ENCODE measurements around the gene NANOG.
"Not testable (repeated sequence)": the region's sequence is repeated elsewhere in the genome, so short reads cannot be mapped to it uniquely, and the experiment has no call there.

The NANOG gene

DNA sequence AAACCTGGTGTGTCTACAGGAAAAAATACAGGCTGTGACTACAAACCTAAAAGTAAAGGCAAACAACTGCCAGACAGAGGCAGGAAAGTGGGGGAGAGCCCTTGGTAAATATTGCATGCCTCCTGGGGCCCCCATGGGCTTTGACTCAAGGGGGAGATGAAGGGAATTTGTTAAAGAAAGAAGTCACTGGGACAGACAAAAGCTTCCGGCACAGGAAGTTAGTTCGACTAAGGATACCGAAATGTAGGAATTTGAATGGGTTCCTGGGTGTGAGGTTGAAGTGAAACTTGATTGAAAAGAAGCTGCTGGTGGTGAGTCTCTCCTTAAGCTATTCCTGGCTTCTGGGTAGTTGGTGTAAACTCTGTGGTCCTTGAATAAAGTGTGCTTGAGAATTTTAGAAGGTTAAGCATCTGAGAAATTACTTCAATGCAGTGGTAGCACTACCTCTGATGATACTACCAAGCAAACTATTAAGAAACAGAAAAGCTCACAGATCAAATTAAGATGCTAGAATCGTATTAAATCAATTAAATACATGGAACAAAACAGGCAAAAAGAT is 9.6 kb downstream of the NANOG start:
- FAIRE-seq; DNase-seq (ENCODE audit: insufficient read length, low spot score): not testable (repeated sequence)

DNA sequence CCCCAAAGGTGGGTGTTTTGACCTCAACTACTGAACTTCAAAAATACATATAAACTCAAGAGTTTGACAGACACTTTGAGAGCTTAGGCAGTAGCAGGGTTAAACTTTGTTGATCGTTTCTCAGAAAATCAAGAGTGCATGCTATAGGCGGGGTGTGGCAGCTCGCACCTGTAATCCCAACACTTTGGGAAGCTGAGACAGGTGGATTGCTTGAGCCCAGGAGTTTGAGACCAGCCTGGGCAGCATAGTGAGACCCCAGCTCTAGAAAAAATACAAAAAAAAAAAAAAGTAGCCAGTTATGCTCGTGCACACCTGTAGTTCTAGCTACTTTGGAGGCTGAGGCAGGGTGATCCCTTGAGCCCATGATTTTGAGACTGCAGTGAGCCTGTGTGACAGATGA is 12.3 kb downstream of the NANOG start:
- DNase-seq (ENCODE audit: insufficient read length, low spot score) (no peak), FAIRE-seq (no peak)

DNA sequence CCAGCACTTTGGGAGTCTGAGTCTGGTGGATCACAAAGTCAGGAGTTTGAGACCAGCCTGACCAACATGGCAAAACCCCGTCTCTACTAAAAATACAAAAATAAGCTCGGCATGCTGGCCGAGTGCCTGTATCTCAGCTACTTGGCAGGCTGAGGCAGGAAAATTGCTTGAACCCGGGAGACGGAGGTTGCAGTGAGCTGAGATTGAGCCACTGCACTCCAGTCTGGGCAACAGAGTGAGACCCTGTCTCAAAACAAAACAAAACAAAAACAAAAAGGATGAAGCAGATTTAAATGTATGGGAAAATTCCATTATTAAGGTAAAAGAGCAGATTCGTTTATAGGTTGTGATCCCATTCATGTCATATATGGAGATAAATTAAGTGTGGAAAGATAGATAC is 17.1 kb downstream of the NANOG start:
- not testable (repeated sequence) for DNase-seq (ENCODE audit: insufficient read length, low spot score)

DNA sequence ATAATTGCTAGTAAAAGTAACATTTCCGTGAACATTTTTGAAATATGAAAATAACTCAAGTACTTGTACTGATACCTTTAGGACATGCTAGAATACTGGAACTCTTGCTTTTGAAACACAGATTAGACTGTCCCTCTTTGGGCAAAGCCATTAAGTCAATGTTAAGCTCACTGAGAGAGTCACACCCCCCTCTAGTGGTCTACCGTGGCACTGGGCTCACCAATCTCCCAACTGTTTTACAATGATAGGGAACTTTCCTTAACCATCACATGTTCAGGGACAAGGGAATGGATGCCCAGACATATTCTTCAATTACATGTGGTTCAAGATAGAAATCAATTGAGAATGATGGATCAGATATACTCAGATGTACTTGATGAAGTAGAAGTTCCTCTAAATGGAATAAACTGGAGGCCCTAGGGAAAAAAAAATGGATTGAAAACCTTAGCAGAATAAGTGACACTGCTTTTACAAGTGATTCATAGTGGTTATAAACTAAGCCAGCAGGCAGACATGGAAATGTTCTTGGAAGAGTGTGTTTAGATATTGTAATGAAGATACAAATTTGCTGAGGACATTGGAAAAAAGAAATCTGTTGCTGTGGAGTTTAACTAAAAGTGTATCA is 17.8 kb downstream of the NANOG start:
- DNase-seq (ENCODE audit: insufficient read length, low spot score), result peak; percentile 91

More for the DNA sequence above, 17.1 kb downstream of the NANOG start:
- not testable (repeated sequence) for FAIRE-seq

DNA sequence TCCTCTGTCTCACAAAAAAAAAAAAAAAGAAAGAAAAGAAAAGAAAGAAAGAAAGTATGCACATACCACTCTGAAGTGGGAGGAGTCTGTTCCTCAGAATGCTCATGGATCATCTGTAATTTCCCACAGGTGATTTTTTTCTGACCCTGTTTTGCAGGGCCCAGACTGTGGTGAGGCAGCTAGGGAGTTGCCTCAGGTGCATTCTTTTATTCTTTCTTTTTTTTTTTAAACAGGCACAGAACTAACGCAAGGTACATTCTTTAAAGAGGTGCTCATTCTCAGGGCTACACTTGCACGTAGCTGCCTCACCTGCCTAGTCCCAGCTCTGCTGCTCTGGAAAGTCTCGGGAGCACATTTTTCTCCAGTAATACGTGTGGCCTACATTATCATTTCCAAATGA is 36.6 kb downstream of the NANOG start:
- not testable (repeated sequence) for DNase-seq (ENCODE audit: insufficient read length, low spot score)
- peak; percentile 86 for FAIRE-seq

More for the DNA sequence above, 17.8 kb downstream of the NANOG start:
- peak; percentile 99 for FAIRE-seq

DNA sequence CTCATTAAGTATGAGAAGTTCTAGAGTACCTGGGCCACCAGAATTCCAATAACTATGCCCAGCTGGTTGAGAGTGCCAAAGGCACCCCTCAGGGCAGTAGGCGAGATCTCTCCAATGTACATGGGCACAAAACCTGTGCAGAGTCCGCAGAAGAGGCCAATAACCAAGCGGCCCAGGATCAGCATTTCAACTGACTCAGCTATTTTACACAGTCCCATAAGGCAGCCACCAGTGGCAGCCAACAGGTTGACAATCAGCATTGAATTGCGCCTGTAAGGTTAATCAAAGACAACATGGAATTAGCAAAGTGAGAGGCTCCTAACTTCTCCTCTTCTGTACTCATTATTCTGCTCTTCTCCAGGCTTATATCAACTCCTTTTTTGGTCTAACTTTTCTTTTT is 40.5 kb downstream of the NANOG start:
- not testable (repeated sequence) for DNase-seq (ENCODE audit: insufficient read length, low spot score); FAIRE-seq

DNA sequence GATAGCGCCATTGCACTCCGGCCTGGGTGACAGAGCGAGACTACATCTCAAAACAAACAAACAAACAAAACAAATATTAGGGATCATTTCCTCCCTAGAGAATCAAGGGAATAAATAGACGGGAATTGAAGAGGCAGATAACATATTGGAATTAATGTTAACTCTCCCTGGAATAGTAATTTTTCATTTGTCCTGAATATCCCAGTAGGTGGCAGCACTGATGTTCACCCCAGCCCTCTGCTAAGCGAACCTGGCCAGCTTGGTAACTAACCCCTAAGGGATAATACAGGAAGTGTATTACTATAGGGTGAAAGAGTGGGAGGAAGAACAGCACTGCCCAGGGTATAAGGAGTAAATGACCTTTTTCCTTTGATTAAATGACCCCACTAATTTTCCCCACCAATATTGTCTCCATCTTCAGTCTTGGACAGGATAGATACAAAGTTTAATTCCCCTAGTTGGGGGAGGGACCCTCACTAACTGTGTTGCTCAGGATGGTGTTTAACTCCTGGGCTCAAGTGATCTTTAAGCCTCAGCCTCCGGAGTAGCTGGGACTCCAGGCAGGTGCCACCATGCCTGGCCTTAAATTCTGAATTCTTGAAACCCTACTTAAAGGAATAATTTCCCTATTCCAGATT is 43.0 kb downstream of the NANOG start:
- FAIRE-seq, result peak; percentile 87
- DNase-seq (ENCODE audit: insufficient read length, low spot score), result peak; percentile 97

DNA sequence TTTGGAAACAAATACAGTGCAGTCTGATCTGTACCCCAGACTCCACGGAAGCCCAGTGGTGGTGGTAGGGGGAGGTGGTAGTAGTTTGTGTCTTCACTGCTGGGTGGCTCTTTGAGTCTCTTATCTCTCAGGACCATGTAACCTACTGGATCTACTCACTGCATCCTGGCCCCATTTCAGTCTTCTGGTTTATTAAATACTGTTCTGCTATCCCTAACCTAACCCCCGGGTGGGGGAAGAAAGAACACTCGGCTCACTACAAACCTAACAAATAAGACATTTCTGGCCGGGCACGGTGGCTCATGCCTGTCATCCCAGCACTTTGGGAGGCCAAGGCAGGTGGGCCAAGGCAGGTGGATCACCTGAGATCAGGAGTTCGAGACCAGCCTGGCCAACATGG is 44.0 kb downstream of the NANOG start:
- FAIRE-seq; DNase-seq (ENCODE audit: insufficient read length, low spot score): not testable (repeated sequence)

DNA sequence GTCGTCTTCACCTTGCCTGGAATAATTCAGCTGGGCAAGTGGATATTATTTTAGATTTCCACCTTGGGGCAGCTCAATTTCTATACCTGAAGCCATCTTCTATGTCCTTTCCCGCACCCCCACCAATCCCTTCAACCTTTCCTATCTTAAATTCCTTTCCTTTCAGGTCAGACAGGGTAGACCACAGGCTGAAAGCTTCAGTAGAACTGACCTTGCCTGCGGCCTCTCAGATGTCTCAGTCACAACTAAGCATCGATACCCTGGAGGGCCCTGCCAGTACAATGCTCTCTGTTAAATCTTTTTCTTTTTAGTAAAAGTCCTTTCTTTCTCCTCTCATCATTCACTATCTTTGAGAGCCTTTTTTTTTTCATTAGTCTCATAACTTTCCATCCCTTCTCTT is 44.6 kb downstream of the NANOG start:
- DNase-seq (ENCODE audit: insufficient read length, low spot score) (no peak), FAIRE-seq (no peak)

DNA sequence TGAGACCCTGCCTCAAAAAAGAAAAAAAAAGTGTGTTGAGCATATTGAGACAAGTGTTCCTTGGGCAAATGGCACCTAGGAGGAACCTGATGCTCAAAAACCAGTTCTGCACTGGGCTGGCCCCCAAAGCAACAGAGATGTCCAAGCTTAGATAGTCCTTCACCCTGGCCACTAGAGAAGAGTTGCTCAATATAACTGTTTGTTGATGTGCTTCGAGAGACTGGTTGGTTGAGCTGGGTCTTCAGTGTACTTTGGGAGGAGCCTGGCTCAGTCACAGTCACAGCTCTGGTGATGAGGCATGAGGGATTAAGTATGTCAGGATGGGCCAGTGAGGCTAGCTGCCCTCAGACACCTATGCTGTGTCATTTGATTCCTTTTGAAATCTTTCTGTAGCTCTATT is 45.5 kb downstream of the NANOG start:
- FAIRE-seq, result no peak
- no peak for DNase-seq (ENCODE audit: insufficient read length, low spot score)

DNA sequence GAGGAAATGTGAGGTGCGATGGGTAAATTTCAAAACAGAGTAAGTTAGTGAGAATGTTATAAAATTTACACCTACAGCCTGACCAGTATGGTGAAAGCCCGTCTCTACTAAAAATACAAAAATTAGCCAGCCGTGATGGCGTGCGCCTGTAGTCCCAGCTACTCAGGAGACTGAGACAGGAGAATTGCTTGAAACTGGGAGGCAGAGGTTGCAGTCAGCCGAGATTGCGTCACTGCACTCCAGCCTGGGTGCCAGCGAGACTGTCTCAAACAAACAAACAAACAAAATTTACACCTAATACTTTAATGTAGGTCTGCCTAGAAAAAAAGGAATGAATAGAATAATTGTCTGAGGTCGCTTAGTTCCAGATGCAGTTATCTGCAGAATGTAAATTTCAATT is 45.9 kb downstream of the NANOG start:
- FAIRE-seq, result no peak
- no peak for DNase-seq (ENCODE audit: insufficient read length, low spot score)

DNA sequence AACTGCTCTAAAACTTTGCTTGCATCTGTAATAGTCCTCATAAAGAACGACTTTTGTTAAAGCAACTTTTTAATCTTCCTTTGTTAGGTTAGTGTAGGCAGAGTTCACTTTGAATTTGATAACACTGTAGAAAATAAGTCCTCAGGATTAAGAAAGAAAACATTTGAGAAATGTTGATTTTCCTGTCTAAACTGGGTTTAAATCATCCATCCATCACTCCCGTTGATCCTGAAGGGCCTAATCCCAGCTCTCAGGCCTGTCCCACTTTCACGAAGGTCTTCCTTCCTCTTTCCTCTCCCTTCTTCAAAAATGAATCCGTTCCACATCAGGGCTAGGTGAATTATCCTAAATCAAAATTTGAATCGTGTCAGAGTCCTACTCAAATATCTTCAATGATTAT is 46.6 kb downstream of the NANOG start:
- FAIRE-seq (no peak), DNase-seq (ENCODE audit: insufficient read length, low spot score) (no peak)

DNA sequence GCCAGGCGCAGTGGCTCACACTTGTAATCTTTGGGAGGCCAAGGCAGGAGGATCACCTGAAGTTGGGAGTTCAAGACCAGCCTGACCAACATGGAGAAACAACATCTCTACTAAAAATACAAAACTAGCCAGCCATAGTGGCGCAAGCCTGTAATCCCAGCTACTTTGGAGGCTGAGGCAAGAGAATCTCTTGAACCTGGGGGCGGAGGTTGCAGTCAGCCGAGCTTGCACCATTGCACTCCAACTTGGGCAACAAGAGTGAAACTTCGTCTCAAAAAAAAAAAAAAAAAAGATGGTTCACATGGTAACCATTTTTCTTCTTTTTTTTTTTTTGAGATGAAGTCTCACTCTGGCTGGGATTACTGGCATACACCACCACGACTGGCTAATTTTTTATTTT is 48.2 kb downstream of the NANOG start:
- FAIRE-seq (no peak), DNase-seq (ENCODE audit: insufficient read length, low spot score) (no peak)

DNA sequence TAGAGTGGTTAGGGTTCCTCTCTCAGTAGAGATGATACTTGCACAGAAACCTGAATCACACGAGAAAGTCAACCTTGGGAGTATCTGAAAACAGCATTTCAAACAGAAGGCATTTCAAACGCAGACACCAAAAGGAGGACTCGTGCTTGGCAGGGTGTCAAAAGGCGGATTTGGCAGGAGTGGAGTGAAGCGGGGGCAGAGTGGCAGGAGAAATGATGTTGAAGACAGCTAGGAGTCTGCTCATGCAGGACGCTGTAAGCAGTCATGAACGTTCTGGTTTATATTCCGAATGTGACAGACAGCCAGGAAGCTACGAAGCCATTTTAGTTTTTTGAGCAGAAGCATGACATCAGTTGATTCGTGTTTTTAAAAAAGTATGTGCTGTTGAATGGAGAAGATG is 50.0 kb downstream of the NANOG start:
- not testable (repeated sequence) for DNase-seq (ENCODE audit: insufficient read length, low spot score)
- FAIRE-seq, result peak; percentile 96

DNA sequence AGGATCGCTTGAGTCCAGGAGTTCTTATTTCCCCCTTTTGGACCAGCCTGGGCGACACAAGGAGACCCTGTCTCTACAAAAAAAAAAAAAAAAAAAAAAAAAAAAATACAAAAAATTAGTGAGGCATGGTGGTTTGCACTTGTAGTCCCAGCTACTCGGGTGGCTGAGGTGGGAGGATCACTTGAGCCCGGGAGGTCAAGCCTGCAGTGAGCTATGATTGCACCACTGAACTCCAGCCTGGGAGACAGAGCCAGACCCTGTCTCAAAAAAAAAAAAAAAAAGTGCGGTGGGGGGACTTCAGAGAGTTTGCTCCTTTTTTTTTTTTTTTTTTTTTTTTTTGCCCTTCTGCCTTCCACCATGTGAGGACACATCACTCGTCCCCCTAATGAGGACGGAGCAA is 50.6 kb downstream of the NANOG start:
- FAIRE-seq; DNase-seq (ENCODE audit: insufficient read length, low spot score): not testable (repeated sequence)

DNA sequence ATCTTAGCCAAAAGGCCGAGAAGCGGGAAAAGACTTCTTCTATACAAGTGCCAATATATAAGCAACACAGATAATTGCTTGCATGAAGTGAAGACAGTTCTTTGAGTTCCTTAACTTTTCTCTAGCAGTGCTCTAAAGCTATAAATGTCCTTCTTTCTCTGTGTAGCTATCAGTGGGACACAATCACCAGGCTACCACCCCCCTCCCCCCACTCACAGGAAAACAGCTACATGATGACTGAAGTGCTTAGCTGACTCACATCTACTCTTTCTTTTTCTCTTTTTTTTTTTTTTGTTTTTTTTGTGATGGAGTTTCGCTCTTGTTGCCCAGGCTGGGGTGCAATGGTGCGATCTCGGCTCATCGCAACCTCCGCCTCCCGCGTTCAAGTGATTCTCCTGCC is 53.2 kb downstream of the NANOG start:
- FAIRE-seq; DNase-seq (ENCODE audit: insufficient read length, low spot score): not testable (repeated sequence)

DNA sequence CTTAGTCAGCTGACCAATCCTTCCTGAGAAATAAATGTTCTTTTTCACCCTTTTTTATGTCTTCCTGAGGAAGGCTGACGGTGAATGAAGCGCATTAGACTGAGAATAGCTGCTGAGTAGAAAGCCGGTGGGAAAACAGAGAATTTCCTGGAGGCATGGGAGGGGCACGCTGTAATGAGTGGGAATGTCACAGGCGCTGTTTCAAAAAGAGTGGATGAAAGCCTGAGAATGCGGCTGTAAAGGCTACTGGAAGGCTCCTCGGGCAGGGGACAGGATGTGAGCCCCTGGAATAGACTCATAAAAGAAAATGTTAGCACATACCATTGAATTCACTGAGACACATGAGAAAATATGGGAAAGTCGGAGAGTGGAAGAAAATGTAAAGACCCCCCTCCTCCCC is 53.9 kb downstream of the NANOG start:
- not testable (repeated sequence) for DNase-seq (ENCODE audit: insufficient read length, low spot score); FAIRE-seq

DNA sequence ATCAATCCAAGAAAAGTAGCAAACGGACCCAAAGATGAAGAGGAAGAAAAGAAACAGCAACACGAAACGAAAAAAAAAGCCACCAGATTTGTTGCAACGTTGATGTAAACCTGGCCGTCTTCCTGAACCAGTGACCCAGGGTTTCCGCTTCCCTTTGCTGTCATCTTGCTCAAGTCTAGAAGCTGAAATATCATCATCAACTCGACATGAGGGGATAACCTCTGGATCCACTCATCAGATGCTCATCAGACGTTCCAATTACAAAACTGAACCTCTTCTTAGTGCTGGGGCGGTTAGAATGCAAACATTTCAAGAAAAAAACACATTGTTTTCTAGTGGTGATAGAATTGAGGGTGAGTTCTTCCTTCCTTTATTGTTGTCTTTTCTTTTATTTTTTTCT is 54.4 kb downstream of the NANOG start:
- peak; percentile 92 for FAIRE-seq
- DNase-seq (ENCODE audit: insufficient read length, low spot score), result not testable (repeated sequence)

DNA sequence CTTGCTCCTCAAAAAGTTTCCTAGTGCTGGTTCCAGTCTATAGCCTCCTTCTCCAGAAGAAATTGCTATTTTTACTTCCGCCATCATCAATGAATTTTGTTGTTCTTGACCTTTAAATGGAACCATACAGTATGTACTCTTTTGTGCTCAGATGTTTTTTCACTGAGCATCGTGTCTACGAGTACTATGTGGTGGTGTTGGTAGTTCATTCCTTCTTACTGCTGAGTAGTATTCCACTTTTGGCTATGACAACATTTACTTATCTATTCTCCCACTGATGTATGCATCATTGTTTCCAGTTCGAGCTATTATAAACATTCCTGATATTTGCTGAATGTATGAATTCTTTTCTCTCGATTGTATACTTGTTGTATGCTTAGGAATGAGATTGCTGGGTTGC is 54.9 kb downstream of the NANOG start:
- FAIRE-seq, result peak; percentile 87
- no peak for DNase-seq (ENCODE audit: insufficient read length, low spot score)

DNA sequence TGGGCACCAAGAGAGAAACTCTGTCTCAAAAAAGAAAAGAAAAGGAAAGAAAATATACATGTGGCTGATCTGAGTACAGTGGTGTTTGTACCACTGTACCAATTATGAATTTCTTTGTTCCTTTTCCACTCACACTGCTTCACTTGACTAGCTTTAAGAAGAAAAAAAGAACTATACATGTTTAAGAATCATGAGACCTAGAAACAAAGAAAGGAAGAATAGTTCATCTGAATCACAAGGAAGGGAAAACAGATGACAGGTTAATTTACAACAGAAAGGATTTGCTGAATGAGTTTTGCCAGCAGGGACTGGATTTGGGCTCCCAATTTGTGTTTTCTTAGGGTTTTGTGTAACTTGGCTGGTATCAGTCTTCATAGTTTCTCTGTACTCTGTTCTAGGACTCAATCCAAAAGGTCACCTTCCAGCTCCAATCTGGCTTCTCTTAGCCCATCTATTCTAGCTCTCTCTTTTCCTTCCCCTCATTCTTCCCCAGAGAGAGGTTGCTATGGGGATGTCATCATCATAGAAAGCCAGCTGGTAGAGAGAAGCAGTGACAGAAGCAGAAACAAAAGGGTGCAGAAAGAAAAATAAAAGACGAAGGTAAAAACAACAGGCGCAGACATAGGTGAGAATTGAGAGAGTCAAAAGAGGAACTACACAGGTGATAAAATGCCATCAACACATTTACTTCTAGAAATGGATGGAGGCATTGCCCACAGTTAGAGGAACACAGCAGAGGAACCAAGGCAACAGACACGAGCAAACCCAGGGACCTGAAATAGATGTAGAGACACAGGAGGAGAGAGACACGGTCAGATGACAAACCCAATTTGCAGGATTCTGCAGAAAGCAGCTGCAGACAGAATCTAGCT is 58.3 kb downstream of the NANOG start:
- peak; percentile 20 for FAIRE-seq
- not testable (repeated sequence) for DNase-seq (ENCODE audit: insufficient read length, low spot score)

DNA sequence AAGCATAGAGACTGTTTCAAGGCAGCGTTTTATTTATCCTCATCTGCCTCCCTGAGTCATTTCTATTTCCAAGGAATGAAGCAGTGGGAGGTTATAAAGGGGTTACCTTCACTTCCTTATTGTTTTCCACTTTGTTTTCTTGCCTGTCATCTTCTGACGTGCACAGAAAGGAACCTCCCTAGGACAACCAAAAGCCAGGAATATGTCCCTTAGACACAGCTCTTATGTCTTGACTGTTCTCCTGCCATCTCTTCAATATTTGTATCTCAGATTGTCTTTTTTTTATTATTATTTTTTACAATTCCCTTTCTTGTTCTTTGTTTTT is 58.9 kb downstream of the NANOG start:
- peak; percentile 58 for FAIRE-seq
- DNase-seq (ENCODE audit: insufficient read length, low spot score), result not testable (repeated sequence)

All from HTR-8/SVneo (cell line).